Keratinocyte (primary cell): Measurements from ENCODE around the gene RGS6.
"Not testable (repeated sequence)": the region's sequence is repeated elsewhere in the genome, so short reads cannot be mapped to it uniquely, and the experiment has no call there.

Source experiments
- CTCF ChIP-seq, 3 experiments: IDR thresholded peaks in 1 of 3; conservative IDR thresholded peaks in 1 of 3; optimal IDR thresholded peaks in 1 of 3; 2 replicates in 2 of 3; 3 replicates in 1 of 3; pipeline versions ENCODE3 to v1.5.1; 2011; ENCODE audit warnings: low read length in 3 of 3, mild to moderate bottlenecking in 3 of 3, moderate library complexity in 2 of 3, control low read depth in 1 of 3, inconsistent platforms in 1 of 3; ENCODE audit not compliant: insufficient read depth in 2 of 3; ENCODE audit errors: extremely low read depth in 1 of 3
- EZH2 ChIP-seq: IDR thresholded peaks from one replicate; pipeline ENCODE4 v1.6.1; 2012; ENCODE audit warnings: inconsistent platforms, mild to moderate bottlenecking, low read length, moderate library complexity

GRCh38 chr14:71940500-71940899 lies 8.3 kb downstream of the RGS6 start:
- TF ChIP-seq CTCF (optimal IDR thresholded peaks at IDR 0.05 in 1 of 3, IDR thresholded peaks at IDR 0.05 in 1 of 3, conservative IDR thresholded peaks at IDR 0.05 in 1 of 3; ENCODE audit: extremely low read depth in 1 of 3, insufficient read depth in 2 of 3, low read length in 3 of 3); EZH2: not testable (repeated sequence)
